GM23338 (cell line): ENCODE results near the gene PRPF4. TPM values are rescaled to one million over a fixed set of nuclear protein-coding genes. Genes with fewer than 3 reads are reported as not detected.

ENCODE experiments used
- ATAC-seq: fragments of 200-7000 bp; cut with Tn5 transposase; 3 replicates; pipeline ENCODE4 v1.9.1; 2020
- DNase-seq: peaks from one replicate; pipeline ENCODE4 v3.0.0-alpha.2; 2015; ENCODE audit warnings: low spot score
- H2AFZ ChIP-seq: fragments of 200-600 bp; sonication (generic); 2 replicates; pipeline ENCODE4 v1.8.0; 2016; ENCODE audit warnings: antibody characterized with exemption, mild to moderate bottlenecking, moderate library complexity
- H3F3A ChIP-seq: fragments of 200-600 bp; sonication (generic); replicated peaks from 2 replicates; pipeline ENCODE4 v1.8.0; 2017; ENCODE audit warnings: antibody characterized with exemption, mixed run types, low read depth
- H3K27ac ChIP-seq: fragments of 200-600 bp; sonication (generic); 2 replicates; pipeline ENCODE4 v1.6.1; 2016; ENCODE audit warnings: low read depth
- H3K27me3 ChIP-seq: fragments of 200-600 bp; sonication (generic); 2 replicates; pipeline ENCODE4 v1.8.0; 2016; ENCODE audit warnings: mild to moderate bottlenecking, mixed run types, moderate library complexity; ENCODE audit not compliant: insufficient read depth
- H3K36me3 ChIP-seq: fragments of 200-600 bp; sonication (generic); 2 replicates; pipeline ENCODE4 v1.8.0; 2016; ENCODE audit warnings: mild to moderate bottlenecking; ENCODE audit not compliant: insufficient read depth
- H3K4me1 ChIP-seq: fragments of 200-600 bp; sonication (generic); 2 replicates; pipeline ENCODE4 v1.8.0; 2016; ENCODE audit warnings: mild to moderate bottlenecking, moderate library complexity; ENCODE audit not compliant: insufficient read depth
- H3K4me2 ChIP-seq: fragments of 200-600 bp; sonication (generic); 2 replicates; pipeline ENCODE4 v1.7.1; 2017; ENCODE audit warnings: mixed run types
- H3K4me3 ChIP-seq: fragments of 200-600 bp; sonication (generic); 2 replicates; pipeline ENCODE4 v1.6.1; 2016; ENCODE audit warnings: mixed run types
- H3K79me2 ChIP-seq: fragments of 200-600 bp; sonication (generic); replicated peaks from 2 replicates; pipeline ENCODE4 v1.8.0; 2017; ENCODE audit warnings: mild to moderate bottlenecking; ENCODE audit not compliant: insufficient read depth
- H3K9me2 ChIP-seq: fragments of 200-600 bp; sonication (generic); 2 replicates; pipeline ENCODE4 v1.8.0; 2017; ENCODE audit not compliant: insufficient read depth
- H4K20me1 ChIP-seq: fragments of 200-600 bp; sonication (generic); replicated peaks from 2 replicates; pipeline ENCODE4 v1.8.0; 2017; ENCODE audit warnings: mild to moderate bottlenecking; ENCODE audit not compliant: insufficient read depth
- H3K27ac Mint-ChIP-seq: 2 replicates; pipeline ENCODE4 v1.8.0; 2020; ENCODE audit warnings: inconsistent platforms, mild to moderate bottlenecking, moderate library complexity, mixed read lengths
- H3K27me3 Mint-ChIP-seq: 3 replicates; pipeline ENCODE4 v1.8.0; 2022; ENCODE audit warnings: low read depth, mild to moderate bottlenecking, moderate library complexity, mixed read lengths, inconsistent platforms; ENCODE audit not compliant: insufficient read depth, poor library complexity
- H3K36me3 Mint-ChIP-seq: 3 replicates; pipeline ENCODE4 v1.8.0; 2021; ENCODE audit warnings: low read depth, mild to moderate bottlenecking, inconsistent platforms, moderate library complexity, mixed read lengths
- H3K4me1 Mint-ChIP-seq: 3 replicates; pipeline ENCODE4 v1.8.0; 2020; ENCODE audit warnings: mild to moderate bottlenecking, inconsistent platforms, mixed read lengths
- H3K4me3 Mint-ChIP-seq: 3 replicates; pipeline ENCODE4 v1.8.0; 2021; ENCODE audit warnings: moderate library complexity, mild to moderate bottlenecking, inconsistent platforms, mixed read lengths
- H3K9me3 Mint-ChIP-seq: 3 replicates; pipeline ENCODE4 v1.8.0; 2020; ENCODE audit warnings: moderate library complexity, mild to moderate bottlenecking, inconsistent platforms, mixed read lengths
- CTCF ChIP-seq, 2 experiments: fragments of 200-600 bp in 1 of 2; sonication (generic) in 1 of 2; conservative IDR thresholded peaks; 2 replicates each; pipeline versions ENCODE4 v1.5.1 to v1.6.1; 2016 to 2017; ENCODE audit warnings: antibody characterized with exemption in 2 of 2, low read depth in 2 of 2, mild to moderate bottlenecking in 2 of 2, moderate library complexity in 1 of 2
- EZH2 ChIP-seq: fragments of 200-600 bp; sonication (generic); IDR thresholded peaks from one replicate; pipeline ENCODE4 v1.8.0; 2017; ENCODE audit warnings: antibody characterized with exemption, mild to moderate bottlenecking, low read depth; ENCODE audit not compliant: unreplicated experiment
- NANOG ChIP-seq: IDR thresholded peaks from 2 replicates; pipeline ENCODE4 v1.6.1; 2016; ENCODE audit warnings: antibody characterized with exemption, borderline replicate concordance
- REST ChIP-seq: IDR thresholded peaks from one replicate; pipeline ENCODE4 v1.6.1; 2018; ENCODE audit warnings: antibody characterized with exemption; ENCODE audit not compliant: unreplicated experiment
- STAT1 ChIP-seq: IDR thresholded peaks from one replicate; pipeline ENCODE4 v1.6.1; 2016; ENCODE audit warnings: antibody characterized with exemption; ENCODE audit not compliant: unreplicated experiment
- ZNF114 ChIP-seq: fragments of 250-450 bp; sonication (Bioruptor Pico); IDR thresholded peaks from 2 replicates; pipeline ENCODE4 v1.5.0; 2020; ENCODE audit warnings: mild to moderate bottlenecking, moderate library complexity
- ZNF462 ChIP-seq: fragments of 250-450 bp; sonication (Bioruptor Pico); IDR thresholded peaks from 2 replicates; pipeline ENCODE4 v1.5.0; 2020; ENCODE audit warnings: mild to moderate bottlenecking, moderate library complexity
- polyA plus RNA-seq: library from polyadenylated mRNA; unstranded; fragments of >200 nt; fragmentation: Nextera tagmentation; extraction: Ambion mirVana; gene quantifications from 2 replicates; pipeline ENCODE4 v1.2.1, GENCODE V29; 2016
- total RNA-seq: library from RNA; depleted of rRNA; stranded (reverse); fragments of >200 nt; shearing (Covaris generic); gene quantifications from 2 replicates; pipeline ENCODE4 v1.2.3, GENCODE V29; 2014

PRPF4 gene
- total and polyA plus RNA-seq, 2 experiments from 2014 or later = 18.7 to 34.6 TPM

DNA sequence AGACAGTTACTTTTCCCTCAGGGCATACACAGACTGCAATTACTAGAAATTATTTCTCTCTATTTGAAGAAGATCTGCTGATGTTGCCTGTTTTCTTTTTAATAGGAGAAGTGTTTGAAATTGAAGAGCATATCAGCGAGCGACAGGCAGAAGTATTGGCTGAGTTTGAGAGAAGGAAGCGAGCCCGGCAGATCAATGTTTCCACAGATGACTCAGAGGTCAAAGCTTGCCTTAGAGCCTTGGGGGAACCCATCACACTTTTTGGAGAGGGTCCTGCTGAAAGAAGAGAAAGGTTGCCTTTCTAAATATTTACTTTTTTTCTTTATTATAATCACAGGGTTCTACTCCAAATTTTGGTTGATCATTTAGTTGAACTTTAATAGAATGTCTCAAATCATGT, 3.4 kb downstream of the PRPF4 start (continued):
- no peak for TF ChIP-seq REST
- TF ChIP-seq ZNF462 (CRISPR knock-in tag) = no peak
- TF ChIP-seq NANOG = no peak

- H3K9me3 Mint-ChIP-seq = no peaks in the 10 kb centered on the region
- DNase-seq (no peak), ATAC-seq (no peak)
- Histone ChIP-seq H2AFZ (no peak overlapping the region), H3F3A (no peaks in the 10 kb centered on the region), H4K20me1 (peaks cover 23% of the 10 kb centered on the region), H3K79me2 (peaks cover 10% of the 10 kb centered on the region), H3K9me2 (no peaks in the 10 kb centered on the region), H3K4me3 (no peak overlapping the region), H3K4me2 (no peak overlapping the region), H3K27me3 (no peaks in the 10 kb centered on the region), H3K36me3 (peaks cover 79% of the 10 kb centered on the region), H3K27ac (no peak overlapping the region), H3K4me1 (peaks cover 2% of the 10 kb centered on the region; the same call in 1 of the 2 replicates)
- H3K36me3 Mint-ChIP-seq = peaks cover 80% of the 10 kb centered on the region
- no peak overlapping the region for H3K4me3 Mint-ChIP-seq
- no peaks in the 10 kb centered on the region for H3K27me3 Mint-ChIP-seq
- no peak overlapping the region for H3K27ac Mint-ChIP-seq
- H3K4me1 Mint-ChIP-seq = 0 out of 3 replicates have a peak, but pooled peaks cover 3% of the 10 kb centered on the region
- TF ChIP-seq ZNF114 (CRISPR knock-in tag) = no peak
- no peak for TF ChIP-seq STAT1
- no peak for TF ChIP-seq CTCF (conservative IDR thresholded peaks at IDR 0.05; ENCODE audit: low read depth in 2 of 2)
- no peak for TF ChIP-seq EZH2
- no peak for TF ChIP-seq NANOG
These were observed 5.9 kb downstream of the PRPF4 start for GRCh38 chr9:113281356-113281755.
